ENCODE measurements around the gene CABYR.

GRCh38 chr18:24111936-24112335 lies 26.9 kb upstream of the CABYR start:
- TF ChIP-seq CTCF (IDR thresholded peaks at IDR 0.05; ENCODE audit: insufficient read depth, low read length) (no peak), POLR2AphosphoS5 (IDR thresholded peaks at IDR 0.05; ENCODE audit: low read depth) (no peak), REST (IDR thresholded peaks at IDR 0.05; ENCODE audit: insufficient replicate concordance, low read depth) (no peak), SPI1 (IDR thresholded peaks at IDR 0.05; ENCODE audit: borderline replicate concordance, low read depth) (no peak), GABPA (IDR thresholded peaks at IDR 0.05; ENCODE audit: low read depth) (no peak)

All from HL-60 (cell line).